ENCODE results near the gene BCKDHA. TPM values are rescaled to one million over a fixed set of nuclear protein-coding genes. Genes with fewer than 3 reads are reported as not detected.

The BCKDHA gene
- polyA plus RNA-seq, 1 donor, result 16.3 TPM

- WGBS (ENCODE audit: insufficient coverage, low lambda C conversion rate), result no CpG with 5 or more reads among the region's 1 CpG
- no peak overlapping the region for H3K27ac ChIP-seq (ENCODE audit: low read length)
Measured at GRCh38 chr19:41355035-41355434, 42.6 kb upstream of the BCKDHA start.

GRCh38 chr19:41355802-41356201, 41.8 kb upstream of the BCKDHA start:
- Histone ChIP-seq H3K4me1 (ENCODE audit: control insufficient read depth, insufficient read depth, low read length) (peaks cover 24% of the 10 kb centered on the region), H3K9me3 (ENCODE audit: control insufficient read depth, low read depth, low read length) (peaks cover 2% of the 10 kb centered on the region), H3K36me3 (ENCODE audit: control insufficient read depth, insufficient read depth, low read length) (no peaks in the 10 kb centered on the region), H3K27ac (ENCODE audit: low read length) (no peak overlapping the region), H3K4me3 (ENCODE audit: low read length) (no peak overlapping the region), H3K27me3 (ENCODE audit: control insufficient read depth, insufficient read depth, low read length) (peaks cover 35% of the 10 kb centered on the region)
- WGBS (ENCODE audit: insufficient coverage, low lambda C conversion rate), result 100% methylated on average over 1 of the region's 3 CpGs
- no peak for DNase-seq

More at GRCh38 chr19:41355035-41355434, 42.6 kb upstream of the BCKDHA start:
- Histone ChIP-seq H3K27me3 (ENCODE audit: control insufficient read depth, insufficient read depth, low read length) (peaks cover 41% of the 10 kb centered on the region), H3K4me1 (ENCODE audit: control insufficient read depth, insufficient read depth, low read length) (peaks cover 24% of the 10 kb centered on the region), H3K36me3 (ENCODE audit: control insufficient read depth, insufficient read depth, low read length) (no peaks in the 10 kb centered on the region), H3K9me3 (ENCODE audit: control insufficient read depth, low read depth, low read length) (peaks cover 2% of the 10 kb centered on the region), H3K4me3 (ENCODE audit: low read length) (no peak overlapping the region)
- no peak for DNase-seq

GRCh38 chr19:41356984-41357739, 40.5 kb upstream of the BCKDHA start:
- peaks cover 2% of the 10 kb centered on the region for H3K9me3 ChIP-seq (ENCODE audit: control insufficient read depth, low read depth, low read length)
- 100% methylated on average over 2 of the region's 11 CpGs for WGBS (ENCODE audit: insufficient coverage, low lambda C conversion rate)
- H3K4me3 ChIP-seq (ENCODE audit: low read length), result no peak overlapping the region
- no peak for DNase-seq
- peaks cover 14% of the 10 kb centered on the region for H3K4me1 ChIP-seq (ENCODE audit: control insufficient read depth, insufficient read depth, low read length)
- peaks cover 22% of the 10 kb centered on the region for H3K27me3 ChIP-seq (ENCODE audit: control insufficient read depth, insufficient read depth, low read length)
- H3K36me3 ChIP-seq (ENCODE audit: control insufficient read depth, insufficient read depth, low read length), result no peaks in the 10 kb centered on the region
- H3K27ac ChIP-seq (ENCODE audit: low read length), result no peak overlapping the region

DNA sequence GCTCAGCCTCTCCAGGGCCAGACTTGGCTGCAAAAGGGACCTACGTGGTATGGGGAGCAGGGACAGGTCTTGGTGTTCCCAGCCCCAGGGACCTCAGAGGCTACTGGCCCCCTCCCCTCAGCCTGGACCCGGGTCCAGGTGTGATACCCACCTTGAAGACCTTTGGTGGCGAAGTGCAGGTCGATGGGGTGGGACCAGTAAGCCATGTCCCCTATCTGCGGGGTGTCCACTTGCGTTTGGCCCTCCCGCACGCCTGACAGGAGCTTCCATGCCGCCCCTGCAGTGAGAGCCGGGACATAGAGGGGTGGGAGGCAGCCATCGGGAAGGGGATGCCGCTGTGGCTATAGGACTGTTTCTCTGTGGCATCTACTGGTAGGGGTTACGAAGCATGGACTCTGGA, 39.9 kb upstream of the BCKDHA start:
- Histone ChIP-seq H3K27ac (ENCODE audit: low read length) (no peak overlapping the region), H3K9me3 (ENCODE audit: control insufficient read depth, low read depth, low read length) (no peaks in the 10 kb centered on the region), H3K4me1 (ENCODE audit: control insufficient read depth, insufficient read depth, low read length) (peaks cover 12% of the 10 kb centered on the region), H3K27me3 (ENCODE audit: control insufficient read depth, insufficient read depth, low read length) (peaks cover 16% of the 10 kb centered on the region), H3K36me3 (ENCODE audit: control insufficient read depth, insufficient read depth, low read length) (no peaks in the 10 kb centered on the region), H3K4me3 (ENCODE audit: low read length) (no peak overlapping the region)
- no peak for DNase-seq
- no CpG with 5 or more reads among the region's 13 CpGs for WGBS (ENCODE audit: insufficient coverage, low lambda C conversion rate)

DNA sequence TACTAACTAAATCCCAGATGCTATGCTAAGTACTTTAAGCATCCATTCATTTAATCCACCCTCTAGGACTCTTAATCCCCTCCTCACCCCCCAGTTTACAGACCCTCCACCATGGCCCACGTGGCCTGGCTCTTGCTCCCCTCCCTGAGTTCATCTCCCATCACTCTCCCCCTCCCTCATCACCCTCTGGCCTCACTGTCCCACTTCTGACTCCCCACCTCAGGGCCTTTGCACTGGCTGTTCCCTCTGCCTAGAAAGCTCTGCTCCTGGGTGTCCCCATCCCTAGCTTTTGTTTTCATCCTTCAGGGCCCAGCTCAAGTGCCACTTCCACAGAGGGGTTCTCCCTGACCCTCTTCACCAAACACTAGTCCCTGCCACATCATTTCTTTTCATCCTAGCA, 37.9 kb upstream of the BCKDHA start:
- H3K4me3 ChIP-seq (ENCODE audit: low read length), result no peak overlapping the region
- H3K36me3 ChIP-seq (ENCODE audit: control insufficient read depth, insufficient read depth, low read length), result no peaks in the 10 kb centered on the region
- no peaks in the 10 kb centered on the region for H3K9me3 ChIP-seq (ENCODE audit: control insufficient read depth, low read depth, low read length)
- no peak overlapping the region for H3K27ac ChIP-seq (ENCODE audit: low read length)
- no peak for DNase-seq
- H3K4me1 ChIP-seq (ENCODE audit: control insufficient read depth, insufficient read depth, low read length), result peaks cover 9% of the 10 kb centered on the region
- WGBS (ENCODE audit: insufficient coverage, low lambda C conversion rate), result 100% methylated on average over 1 of the region's 1 CpG
- H3K27me3 ChIP-seq (ENCODE audit: control insufficient read depth, insufficient read depth, low read length), result peaks cover under 1% of the 10 kb centered on the region

- Histone ChIP-seq H3K9me3 (ENCODE audit: control insufficient read depth, low read depth, low read length) (no peaks in the 10 kb centered on the region), H3K4me1 (ENCODE audit: control insufficient read depth, insufficient read depth, low read length) (peaks cover 14% of the 10 kb centered on the region), H3K4me3 (ENCODE audit: low read length) (no peak overlapping the region), H3K27me3 (ENCODE audit: control insufficient read depth, insufficient read depth, low read length) (no peaks in the 10 kb centered on the region), H3K36me3 (ENCODE audit: control insufficient read depth, insufficient read depth, low read length) (no peaks in the 10 kb centered on the region), H3K27ac (ENCODE audit: low read length) (no peak overlapping the region)
- peak in 1 of 2 donors; percentile 45 for DNase-seq
- whole genome bisulfite sequencing (ENCODE audit: insufficient coverage, low lambda C conversion rate), result 40% methylated on average over 1 of the region's 10 CpGs
Measured at GRCh38 chr19:41362143-41362847, 35.3 kb upstream of the BCKDHA start.

- H3K4me3 ChIP-seq (ENCODE audit: low read length), result peak overlapping the region; percentile 85
- no peaks in the 10 kb centered on the region for H3K9me3 ChIP-seq (ENCODE audit: control insufficient read depth, low read depth, low read length)
- H3K36me3 ChIP-seq (ENCODE audit: control insufficient read depth, insufficient read depth, low read length), result no peaks in the 10 kb centered on the region
- WGBS (ENCODE audit: insufficient coverage, low lambda C conversion rate), result 90% methylated on average over 2 of the region's 6 CpGs
- no peaks in the 10 kb centered on the region for H3K27me3 ChIP-seq (ENCODE audit: control insufficient read depth, insufficient read depth, low read length)
- peaks cover 23% of the 10 kb centered on the region for H3K4me1 ChIP-seq (ENCODE audit: control insufficient read depth, insufficient read depth, low read length)
- peak overlapping the region; percentile 98 for H3K27ac ChIP-seq (ENCODE audit: low read length)
- no peak for DNase-seq
Measured at GRCh38 chr19:41363371-41363752, 34.3 kb upstream of the BCKDHA start.

- Histone ChIP-seq H3K27me3 (ENCODE audit: control insufficient read depth, insufficient read depth, low read length) (no peaks in the 10 kb centered on the region), H3K4me1 (ENCODE audit: control insufficient read depth, insufficient read depth, low read length) (peaks cover 26% of the 10 kb centered on the region), H3K4me3 (ENCODE audit: low read length) (peak within 1 kb of the TSS; percentile 85), H3K9me3 (ENCODE audit: control insufficient read depth, low read depth, low read length) (no peaks in the 10 kb centered on the region), H3K27ac (ENCODE audit: low read length) (peak within 1 kb of the TSS; percentile 98), H3K36me3 (ENCODE audit: control insufficient read depth, insufficient read depth, low read length) (no peaks in the 10 kb centered on the region)
- DNase-seq, result peak; percentile 98 to 99
- no CpG with 5 or more reads among the region's 56 CpGs for WGBS (ENCODE audit: insufficient coverage, low lambda C conversion rate)
Measured at GRCh38 chr19:41363753-41364523, 33.7 kb upstream of the BCKDHA start, which contains the start of gene B9D2. TSS of gene B9D2 (minus strand) at chr19:41364149. CDS start at chr19:41363519, 630 bp downstream.

DNA sequence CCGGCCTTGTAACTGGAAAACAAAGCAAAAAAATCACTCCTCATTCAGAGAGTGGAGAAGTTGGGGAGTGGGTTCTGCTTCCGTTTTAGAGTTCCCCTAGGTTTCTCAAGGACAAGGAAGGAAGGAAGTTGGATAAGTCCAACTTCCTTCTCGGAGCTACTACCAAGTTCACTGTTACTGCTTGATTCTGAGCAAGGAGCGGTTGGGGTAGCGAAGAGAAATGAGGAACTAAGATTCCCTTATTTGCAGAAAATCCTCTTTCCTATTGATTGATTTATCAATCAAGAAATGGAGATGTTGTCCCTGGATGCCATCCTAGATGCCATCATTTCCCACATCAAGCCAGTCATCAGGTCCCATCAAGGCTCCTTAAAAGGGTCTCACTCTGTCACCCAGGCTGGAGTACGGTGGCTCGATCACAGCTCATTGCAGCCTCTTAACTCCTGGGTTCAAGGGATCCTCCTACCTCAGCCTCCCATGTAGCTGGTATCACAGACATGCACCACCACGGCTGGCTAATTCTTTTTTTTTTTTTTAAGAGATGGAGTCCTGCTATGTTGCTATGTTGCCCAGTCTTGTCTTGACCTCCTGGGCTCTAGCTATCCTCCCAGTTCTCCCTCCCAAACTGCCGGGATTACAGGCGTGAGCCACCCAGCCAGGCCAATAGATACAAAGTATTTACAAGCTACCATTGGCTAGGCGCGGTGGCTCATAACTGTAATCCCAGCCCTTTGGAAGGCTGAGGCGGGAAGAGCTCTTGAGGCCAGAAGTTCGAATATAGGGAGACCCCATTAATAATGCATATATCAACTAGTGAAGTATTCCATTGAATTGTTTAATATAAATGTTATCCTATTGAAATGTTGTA, 32.9 kb upstream of the BCKDHA start:
- no peaks in the 10 kb centered on the region for H3K27me3 ChIP-seq (ENCODE audit: control insufficient read depth, insufficient read depth, low read length)
- H3K4me1 ChIP-seq (ENCODE audit: control insufficient read depth, insufficient read depth, low read length), result peaks cover 26% of the 10 kb centered on the region
- peak overlapping the region; percentile 85 for H3K4me3 ChIP-seq (ENCODE audit: low read length)
- DNase-seq, result no peak
- no peaks in the 10 kb centered on the region for H3K36me3 ChIP-seq (ENCODE audit: control insufficient read depth, insufficient read depth, low read length)
- 60% methylated on average over 3 of the region's 14 CpGs for WGBS (ENCODE audit: insufficient coverage, low lambda C conversion rate)
- H3K27ac ChIP-seq (ENCODE audit: low read length), result peak overlapping the region; percentile 98
- H3K9me3 ChIP-seq (ENCODE audit: control insufficient read depth, low read depth, low read length), result no peaks in the 10 kb centered on the region

All from large intestine (tissue), 3 donors.